CD4-positive, alpha-beta T cell (primary cell): ENCODE measurements around the gene EPHB1. TPM values are rescaled to one million over a fixed set of nuclear protein-coding genes. Genes with fewer than 3 reads are reported as not detected.

Experiments
- ATAC-seq: fragments of 200-7000 bp; cut with Tn5 transposase; one replicate; pipeline ENCODE4 v1.10.0; 2022; ENCODE audit warnings: mild to moderate bottlenecking; ENCODE audit not compliant: poor library complexity
- CTCF ChIA-PET: fragments of 350-600 bp; sonication (Branson Sonifier 250); formaldehyde crosslinking; loops from one replicate; lab custom pipeline; 2021; ENCODE audit warnings: antibody characterized with exemption, inconsistent platforms; lab: Charles Lee
- POLR2A ChIA-PET: fragments of 350-600 bp; sonication (Branson Sonifier 250); formaldehyde crosslinking; loops from one replicate; lab custom pipeline; 2021; ENCODE audit warnings: antibody characterized with exemption, inconsistent platforms; lab: Charles Lee
- DNase-seq, 14 experiments: peaks; one replicate each; pipeline ENCODE4 v3.0.0-alpha.2; 2013 to 2020; ENCODE audit warnings: mixed read lengths in 2 of 14
- H3K27ac ChIP-seq, 2 donors: one replicate each; pipeline versions ENCODE4 v1.5.1 to v1.7.0; 2013; ENCODE audit warnings: low read length in 2 of 2, low read depth in 1 of 2, mild to moderate bottlenecking in 1 of 2
- H3K27me3 ChIP-seq, 2 experiments: 1 replicate in 1 of 2; 2 replicates in 1 of 2; pipeline versions ENCODE4 v1.6.1 to v1.7.0; 2013; ENCODE audit warnings: low read length in 2 of 2, control low read depth in 1 of 2, mild to moderate bottlenecking in 1 of 2, moderate library complexity in 1 of 2; ENCODE audit not compliant: insufficient read depth in 2 of 2, control insufficient read depth in 1 of 2
- H3K36me3 ChIP-seq: one replicate; pipeline ENCODE4 v1.6.1; 2013; ENCODE audit warnings: low read length, control low read depth; ENCODE audit not compliant: insufficient read depth
- H3K4me1 ChIP-seq: one replicate; pipeline ENCODE4 v1.6.1; 2013; ENCODE audit warnings: low read length, control low read depth; ENCODE audit not compliant: insufficient read depth
- H3K4me3 ChIP-seq: one replicate; pipeline ENCODE4 v1.5.1; 2013; ENCODE audit warnings: mild to moderate bottlenecking, low read length, moderate library complexity
- H3K9me3 ChIP-seq, 2 experiments: 1 replicate in 1 of 2; 2 replicates in 1 of 2; pipeline versions ENCODE4 v1.6.1 to v1.7.0; 2013; ENCODE audit warnings: low read length in 2 of 2, mild to moderate bottlenecking in 2 of 2, control low read depth in 1 of 2, moderate library complexity in 1 of 2; ENCODE audit not compliant: control insufficient read depth in 1 of 2, insufficient read depth in 1 of 2
- H3K27ac Mint-ChIP-seq: one replicate; pipeline ENCODE4 v1.8.0; 2020; ENCODE audit warnings: mixed read lengths
- H3K27me3 Mint-ChIP-seq: one replicate; pipeline ENCODE4 v1.8.0; 2021; ENCODE audit warnings: mixed read lengths
- H3K36me3 Mint-ChIP-seq: one replicate; pipeline ENCODE4 v1.8.0; 2021; ENCODE audit warnings: low read depth, mixed read lengths
- H3K4me1 Mint-ChIP-seq: one replicate; pipeline ENCODE4 v1.8.0; 2021; ENCODE audit warnings: low read depth, mixed read lengths
- H3K4me3 Mint-ChIP-seq: one replicate; pipeline ENCODE4 v1.8.0; 2020; ENCODE audit warnings: mild to moderate bottlenecking, mixed read lengths
- H3K9me3 Mint-ChIP-seq: one replicate; pipeline ENCODE4 v1.8.0; 2020; ENCODE audit warnings: mixed read lengths
- intact Hi-C, 2 experiments: fragments of 100-400 bp; cut with DNase I in 1 of 2; cut with micrococcal nuclease in 1 of 2; formaldehyde crosslinking; loops; one replicate each; pipeline versions ENCODE4 v1.15.1 to v1.9.0; 2023 to 2025; cut with DNase I, micrococcal nuclease
- total RNA-seq, 174 experiments: library from RNA in 2 of 174; stranded (reverse) in 2 of 174; gene quantifications; one replicate each; pipeline ENCODE4 v1.2.3 and lab custom pipeline; 2021 to 2026
- TF ChIP-seq, protein P1 (sequence below): fragments of 200-600 bp; IDR thresholded peaks from one replicate; pipeline ENCODE4 v1.8.0; 2022; ENCODE audit warnings: antibody characterized with exemption, mild to moderate bottlenecking

Gene EPHB1
- total RNA-seq, 2 experiments from 2014 or later = 0.08 to 0.49 TPM

DNA sequence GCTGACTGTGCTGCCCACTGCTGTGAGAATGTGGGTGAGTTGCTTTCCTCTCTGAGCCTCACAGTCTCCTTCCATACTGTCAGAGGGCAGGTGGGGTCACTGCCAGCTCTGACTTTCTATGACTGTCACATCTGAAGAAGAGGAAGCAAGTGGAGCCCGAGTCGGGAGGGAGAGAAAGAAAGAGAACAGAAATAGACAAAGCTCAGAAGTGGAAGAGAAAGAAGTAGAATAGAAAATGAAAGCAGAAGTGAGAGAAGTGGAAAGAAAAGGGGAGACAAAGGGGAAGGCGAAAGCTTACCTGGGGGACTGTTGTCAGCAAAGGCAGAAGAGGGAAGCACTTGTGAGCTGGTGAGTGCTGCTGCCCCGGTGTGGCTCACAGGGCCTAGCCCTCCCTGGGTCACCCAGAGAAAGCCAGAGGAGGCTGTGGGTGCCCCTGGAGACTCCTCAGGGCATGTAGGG lies 57.9 kb downstream of the EPHB1 start:
- H3K36me3 Mint-ChIP-seq = no peaks in the 10 kb centered on the region
- no peak overlapping the region for H3K27ac Mint-ChIP-seq
- ChIA-PET POLR2A (no interaction called here), CTCF (no interaction called here)
- H3K27me3 ChIP-seq = no peaks in the 10 kb centered on the region
- no peaks in the 10 kb centered on the region for H3K27me3 Mint-ChIP-seq
- no peak overlapping the region for H3K27ac ChIP-seq
- H3K4me1 Mint-ChIP-seq = no peaks in the 10 kb centered on the region
- ATAC-seq = no peak
- TF ChIP-seq, protein P1, sequence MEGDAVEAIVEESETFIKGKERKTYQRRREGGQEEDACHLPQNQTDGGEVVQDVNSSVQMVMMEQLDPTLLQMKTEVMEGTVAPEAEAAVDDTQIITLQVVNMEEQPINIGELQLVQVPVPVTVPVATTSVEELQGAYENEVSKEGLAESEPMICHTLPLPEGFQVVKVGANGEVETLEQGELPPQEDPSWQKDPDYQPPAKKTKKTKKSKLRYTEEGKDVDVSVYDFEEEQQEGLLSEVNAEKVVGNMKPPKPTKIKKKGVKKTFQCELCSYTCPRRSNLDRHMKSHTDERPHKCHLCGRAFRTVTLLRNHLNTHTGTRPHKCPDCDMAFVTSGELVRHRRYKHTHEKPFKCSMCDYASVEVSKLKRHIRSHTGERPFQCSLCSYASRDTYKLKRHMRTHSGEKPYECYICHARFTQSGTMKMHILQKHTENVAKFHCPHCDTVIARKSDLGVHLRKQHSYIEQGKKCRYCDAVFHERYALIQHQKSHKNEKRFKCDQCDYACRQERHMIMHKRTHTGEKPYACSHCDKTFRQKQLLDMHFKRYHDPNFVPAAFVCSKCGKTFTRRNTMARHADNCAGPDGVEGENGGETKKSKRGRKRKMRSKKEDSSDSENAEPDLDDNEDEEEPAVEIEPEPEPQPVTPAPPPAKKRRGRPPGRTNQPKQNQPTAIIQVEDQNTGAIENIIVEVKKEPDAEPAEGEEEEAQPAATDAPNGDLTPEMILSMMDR = no peak
- no peak overlapping the region for H3K4me3 Mint-ChIP-seq
- H3K9me3 ChIP-seq = no peaks in the 10 kb centered on the region
- no peak overlapping the region for H3K4me3 ChIP-seq
- peak in 3 of 14 experiments; percentile 5 to 11 (median 11) for DNase-seq
- intact Hi-C loops = no loop called here
- H3K36me3 ChIP-seq = no peaks in the 10 kb centered on the region
- H3K9me3 Mint-ChIP-seq = no peaks in the 10 kb centered on the region
- H3K4me1 ChIP-seq = no peaks in the 10 kb centered on the region

DNA sequence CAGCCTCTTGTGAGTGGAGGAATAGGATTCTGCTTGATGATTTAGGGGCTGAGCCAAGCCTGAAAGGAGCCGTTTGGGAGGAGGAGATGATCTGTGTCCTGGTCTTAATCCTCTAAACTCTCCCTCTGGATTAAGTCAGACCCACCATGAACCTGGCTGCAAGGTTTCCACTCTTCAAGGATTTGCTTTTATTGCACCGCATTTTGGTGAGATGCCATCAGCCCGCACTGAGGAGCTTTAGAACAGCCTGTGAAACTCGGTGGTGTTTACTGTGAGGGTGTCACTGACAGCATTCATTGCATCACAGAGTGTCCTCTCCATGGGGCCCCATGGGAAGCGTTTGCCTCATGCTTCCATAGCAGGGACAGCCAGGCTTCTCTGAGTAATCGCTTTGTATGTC lies 59.2 kb downstream of the EPHB1 start:
- ChIA-PET CTCF (no interaction called here), POLR2A (no interaction called here)
- Histone ChIP-seq H3K27me3 (no peaks in the 10 kb centered on the region), H3K4me1 (no peaks in the 10 kb centered on the region), H3K4me3 (no peak overlapping the region), H3K36me3 (no peaks in the 10 kb centered on the region), H3K9me3 (no peaks in the 10 kb centered on the region), H3K27ac (no peak overlapping the region)
- Mint-ChIP-seq H3K4me3 (no peak overlapping the region), H3K4me1 (no peaks in the 10 kb centered on the region), H3K9me3 (no peaks in the 10 kb centered on the region), H3K27me3 (no peaks in the 10 kb centered on the region), H3K27ac (no peak overlapping the region), H3K36me3 (no peaks in the 10 kb centered on the region)
- ATAC-seq (no peak), DNase-seq (no peak)
- intact Hi-C loops = no loop called here
- TF ChIP-seq, protein P1 = no peak

DNA sequence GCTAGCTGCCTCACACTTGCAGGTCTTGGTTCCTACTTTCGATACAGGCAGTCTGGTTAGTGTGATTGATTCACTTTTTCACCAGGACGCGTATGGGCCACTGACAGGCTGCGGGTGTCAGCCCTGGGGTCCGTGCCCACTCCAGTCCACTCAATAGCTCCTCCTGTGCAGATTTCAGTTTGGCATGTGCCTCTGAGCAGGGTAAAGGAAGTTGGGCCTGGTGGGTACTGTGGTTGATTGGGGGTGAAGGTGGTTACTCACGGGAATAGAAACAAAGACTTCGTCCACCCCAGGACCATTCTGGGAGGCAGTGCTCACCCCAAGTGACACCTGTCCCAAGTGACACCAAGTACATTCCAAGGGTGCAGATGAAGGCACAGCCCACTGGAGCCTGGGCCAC lies 62.3 kb downstream of the EPHB1 start:
- intact Hi-C loops = no loop called here
- ChIA-PET POLR2A (no interaction called here), CTCF (no interaction called here)
- Histone ChIP-seq H3K9me3 (peaks cover 0 to 3% of the 10 kb centered on the region in 2 experiments), H3K36me3 (no peaks in the 10 kb centered on the region), H3K4me1 (no peaks in the 10 kb centered on the region), H3K4me3 (no peak overlapping the region), H3K27me3 (no peaks in the 10 kb centered on the region), H3K27ac (no peak overlapping the region)
- DNase-seq (no peak), ATAC-seq (no peak)
- Mint-ChIP-seq H3K36me3 (no peaks in the 10 kb centered on the region), H3K9me3 (no peaks in the 10 kb centered on the region), H3K4me3 (no peak overlapping the region), H3K27ac (no peak overlapping the region), H3K27me3 (no peaks in the 10 kb centered on the region), H3K4me1 (no peaks in the 10 kb centered on the region)
- TF ChIP-seq, protein P1 = no peak
